NCI-H345 treated with DMSO at 0.1 percent for 48 hours (cell line): ENCODE data around the gene GULP1.
"Not testable (repeated sequence)": the region's sequence is repeated elsewhere in the genome, so short reads cannot be mapped to it uniquely, and the experiment has no call there.

ENCODE experiments used
- DNase-seq: peaks from one replicate; lab custom pipeline; 2025; ENCODE audit not compliant: unreplicated experiment; lab: John Stamatoyannopoulos, UW

The GULP1 gene

GRCh38 chr2:188291617-188292347 is at the start of gene GULP1:
GULP1 (plus strand) TSS chr2:188291874; CDS start chr2:188477703, 185,829 bp downstream.
- peak; percentile 82 for DNase-seq

- no peak for DNase-seq
Observed at GRCh38 chr2:188243381-188243780, 48.3 kb upstream of the GULP1 start.

- no peak for DNase-seq
Observed at GRCh38 chr2:188244383-188244782, 47.3 kb upstream of the GULP1 start.

GRCh38 chr2:188245230-188245629 is 46.4 kb upstream of the GULP1 start:
- no peak for DNase-seq

- DNase-seq = no peak
Observed at GRCh38 chr2:188248513-188248912, 43.2 kb upstream of the GULP1 start.

- no peak for DNase-seq
Observed at GRCh38 chr2:188251034-188251433, 40.6 kb upstream of the GULP1 start.

- DNase-seq = no peak
Observed at GRCh38 chr2:188256420-188256819, 35.3 kb upstream of the GULP1 start.

GRCh38 chr2:188265315-188265714 is 26.4 kb upstream of the GULP1 start:
- no peak for DNase-seq

- no peak for DNase-seq
Observed at GRCh38 chr2:188267776-188268175, 23.9 kb upstream of the GULP1 start.

GRCh38 chr2:188269004-188269403 is 22.7 kb upstream of the GULP1 start:
- DNase-seq = no peak

- DNase-seq = no peak
Observed at GRCh38 chr2:188272121-188272520, 19.6 kb upstream of the GULP1 start.

- DNase-seq = no peak
Observed at GRCh38 chr2:188274274-188274673, 17.4 kb upstream of the GULP1 start.

- DNase-seq = no peak
Observed at GRCh38 chr2:188276255-188276654, 15.4 kb upstream of the GULP1 start.

GRCh38 chr2:188277786-188278185 is 13.9 kb upstream of the GULP1 start:
- DNase-seq = no peak

- DNase-seq = no peak
Observed at GRCh38 chr2:188278388-188279092, 13.1 kb upstream of the GULP1 start.

- DNase-seq = no peak
Observed at GRCh38 chr2:188279093-188279445, 12.6 kb upstream of the GULP1 start.

GRCh38 chr2:188280811-188281222 is 10.9 kb upstream of the GULP1 start:
- DNase-seq = no peak

GRCh38 chr2:188282907-188283306 is 8.8 kb upstream of the GULP1 start:
- no peak for DNase-seq

- DNase-seq = not testable (repeated sequence)
Observed at GRCh38 chr2:188284251-188284650, 7.4 kb upstream of the GULP1 start.

GRCh38 chr2:188285049-188285448 is 6.6 kb upstream of the GULP1 start:
- DNase-seq = peak; percentile 26

GRCh38 chr2:188285774-188286173 is 5.9 kb upstream of the GULP1 start:
- DNase-seq = no peak

- DNase-seq = no peak
Observed at GRCh38 chr2:188291142-188291616, 495 bp upstream of the GULP1 start.
